HUES48 (cell line): ENCODE results near the gene AEBP1.

Experiments used
- H3K27ac ChIP-seq: one replicate; pipeline ENCODE4 v1.7.0; 2013; ENCODE audit warnings: low read depth, low read length, inconsistent platforms
- H3K27me3 ChIP-seq: 2 replicates; pipeline ENCODE4 v1.6.1; 2013; ENCODE audit warnings: mild to moderate bottlenecking, low read length; ENCODE audit not compliant: control insufficient read depth, insufficient read depth
- H3K36me3 ChIP-seq: 2 replicates; pipeline ENCODE4 v1.6.1; 2013; ENCODE audit warnings: low read length; ENCODE audit not compliant: control insufficient read depth, insufficient read depth
- H3K4me1 ChIP-seq: 2 replicates; pipeline ENCODE4 v1.6.1; 2013; ENCODE audit warnings: mild to moderate bottlenecking, low read length; ENCODE audit not compliant: control insufficient read depth, insufficient read depth
- H3K4me3 ChIP-seq: 2 replicates; pipeline ENCODE4 v1.5.1; 2013; ENCODE audit warnings: mild to moderate bottlenecking, low read depth, low read length
- H3K9ac ChIP-seq: 2 replicates; pipeline ENCODE4 v1.6.1; 2013; ENCODE audit warnings: mild to moderate bottlenecking, low read depth, low read length, moderate library complexity
- H3K9me3 ChIP-seq: 2 replicates; pipeline ENCODE4 v1.6.1; 2013; ENCODE audit warnings: low read length; ENCODE audit not compliant: control insufficient read depth, insufficient read depth

The AEBP1 gene

DNA sequence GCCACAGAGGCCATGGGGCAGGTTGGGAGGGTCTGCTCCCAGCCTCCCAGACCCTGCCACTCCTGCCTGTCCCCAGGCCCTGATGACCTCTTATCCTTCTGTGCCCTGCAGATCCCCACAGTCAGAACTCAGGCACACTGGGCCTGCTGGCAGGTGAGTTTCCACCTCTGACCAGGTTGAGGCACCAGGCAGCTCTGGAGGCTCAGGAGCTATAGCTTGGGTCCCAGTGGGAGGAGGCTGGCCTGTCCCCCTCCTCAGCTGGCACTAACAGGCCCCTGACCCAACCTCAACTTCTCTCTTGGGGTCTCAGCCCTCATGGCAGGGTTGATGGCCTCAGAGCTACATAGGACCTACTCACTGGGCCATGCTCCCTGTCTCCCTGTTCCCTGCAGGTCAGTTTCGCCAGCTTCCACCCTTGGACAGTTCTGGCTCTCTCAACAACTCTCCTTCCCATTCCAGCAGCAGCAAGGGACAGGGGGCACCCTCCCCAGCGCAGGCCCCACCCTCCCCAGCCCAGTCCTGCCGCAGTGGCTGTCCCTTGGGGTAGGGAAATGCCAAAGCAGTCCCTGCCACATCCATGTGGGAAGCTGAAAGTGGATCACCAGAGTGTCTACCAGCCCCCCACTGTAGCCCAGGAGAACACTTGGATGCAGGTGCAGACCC is 2.7 kb upstream of the AEBP1 start:
- no peak overlapping the region for H3K27ac ChIP-seq

DNA sequence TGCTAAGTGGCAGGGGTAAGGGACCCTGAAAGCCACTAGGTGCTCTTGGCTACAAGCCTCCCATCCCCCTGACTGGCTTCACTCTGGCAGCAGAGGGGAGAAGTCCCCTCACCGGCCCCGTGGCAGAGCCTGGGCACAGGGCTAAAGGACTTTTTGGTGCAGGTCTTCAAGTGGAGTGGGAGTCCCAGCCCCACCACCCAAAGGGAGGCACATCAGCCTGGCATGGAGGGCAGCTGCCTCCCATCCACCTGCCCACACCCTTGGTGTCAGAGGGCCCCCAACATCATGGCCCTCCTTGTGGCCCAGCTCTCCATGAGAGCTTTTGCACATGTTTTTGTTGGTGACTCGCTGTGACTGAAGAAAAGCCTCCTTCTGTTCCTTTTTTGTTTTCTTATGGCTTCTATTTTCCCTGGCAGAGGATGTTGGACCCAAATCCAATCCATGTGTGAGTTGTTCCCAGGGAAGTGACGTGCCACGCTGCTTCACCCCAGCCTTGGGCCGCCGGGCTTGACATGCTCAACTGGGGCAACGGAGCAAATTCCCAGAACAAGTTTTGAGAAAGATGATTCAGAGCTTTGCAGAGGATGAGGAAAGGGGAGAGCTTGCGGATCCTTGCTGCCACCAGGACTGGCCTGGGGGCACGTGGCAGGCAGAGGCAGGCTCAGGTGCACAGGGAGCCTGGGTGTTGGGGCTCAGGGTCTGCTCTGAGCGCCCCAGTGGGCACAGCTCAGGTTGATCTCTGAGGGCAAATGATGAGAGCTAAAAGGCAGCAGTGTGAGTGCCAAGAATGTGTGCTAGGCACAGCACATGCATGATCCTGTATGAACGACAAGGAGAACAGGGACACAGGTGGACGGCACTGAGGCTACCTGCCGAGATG is 1.9 kb upstream of the AEBP1 start:
- H3K27me3 ChIP-seq: peaks cover 13% of the 10 kb centered on the region
- peaks cover 8% of the 10 kb centered on the region; the same call in 1 of the 2 replicates for H3K4me1 ChIP-seq
- no peak overlapping the region for H3K4me3 ChIP-seq
- H3K9me3 ChIP-seq: no peaks in the 10 kb centered on the region
- no peaks in the 10 kb centered on the region for H3K36me3 ChIP-seq
- no peak overlapping the region for H3K27ac ChIP-seq
- no peak overlapping the region for H3K9ac ChIP-seq

More for the DNA sequence above, 2.7 kb upstream of the AEBP1 start:
- Histone ChIP-seq H3K4me1 (peaks cover 8% of the 10 kb centered on the region; the same call in 1 of the 2 replicates), H3K9me3 (no peaks in the 10 kb centered on the region), H3K4me3 (no peak overlapping the region), H3K9ac (no peak overlapping the region), H3K36me3 (no peaks in the 10 kb centered on the region), H3K27me3 (peaks cover 13% of the 10 kb centered on the region)

DNA sequence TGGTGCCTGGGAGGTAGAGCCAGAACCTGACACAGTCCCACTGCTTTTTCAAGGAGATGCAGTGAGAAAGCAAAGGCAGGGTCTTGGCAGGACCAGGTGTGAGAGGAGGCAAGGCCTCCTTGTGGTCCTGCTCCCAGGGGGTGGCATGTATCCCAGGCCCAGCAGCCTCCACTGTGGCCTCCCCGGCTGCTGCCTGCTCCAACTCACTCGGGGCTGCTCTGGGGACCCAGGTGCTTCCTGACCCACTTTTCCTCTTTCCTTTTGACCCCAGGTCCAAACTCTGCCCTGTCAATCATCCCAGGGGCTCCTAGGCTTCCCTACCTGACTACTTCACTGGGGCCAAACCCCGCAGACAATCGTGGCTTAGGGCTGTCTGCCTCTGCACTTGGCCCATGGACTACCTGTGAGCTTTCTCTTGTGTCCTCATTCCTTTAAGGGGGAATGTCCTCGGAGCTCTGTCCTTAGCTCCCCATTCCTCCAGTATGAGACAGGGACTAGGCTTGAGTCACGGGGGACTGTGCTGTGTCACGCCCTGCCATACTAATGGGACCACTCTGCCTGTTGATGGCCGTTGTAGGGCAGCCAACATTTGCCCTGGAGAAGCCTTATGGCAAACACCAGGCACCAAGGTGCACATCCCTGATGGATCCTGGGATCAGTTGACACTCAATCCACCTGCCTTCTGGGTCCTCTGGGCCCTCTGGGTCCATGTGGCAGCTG is 1.1 kb upstream of the AEBP1 start:
- peaks cover 8% of the 10 kb centered on the region; the same call in 1 of the 2 replicates for H3K4me1 ChIP-seq
- no peak overlapping the region for H3K9ac ChIP-seq
- no peaks in the 10 kb centered on the region for H3K9me3 ChIP-seq
- no peaks in the 10 kb centered on the region for H3K36me3 ChIP-seq
- peaks cover 13% of the 10 kb centered on the region for H3K27me3 ChIP-seq
- H3K27ac ChIP-seq: no peak overlapping the region
- peak overlapping the region; percentile 60; the same call in 1 of the 2 replicates for H3K4me3 ChIP-seq

DNA sequence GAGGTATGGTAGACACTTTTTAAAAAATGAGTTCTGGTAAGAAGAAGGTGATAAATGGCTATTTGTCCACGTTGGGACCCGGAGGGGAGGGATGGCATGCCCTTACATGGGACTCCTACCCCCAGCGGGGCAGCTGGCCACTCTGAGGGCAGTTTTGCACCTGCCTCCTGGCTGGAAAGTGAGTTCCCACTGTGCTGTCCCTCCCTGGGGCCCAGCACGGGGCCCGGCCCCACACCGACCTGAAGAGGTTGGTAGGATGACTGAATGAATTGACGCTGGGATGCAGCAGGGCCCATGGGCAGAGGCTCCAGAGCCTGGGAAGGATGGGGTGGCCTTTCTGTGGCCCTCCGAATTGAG is 601 bp upstream of the AEBP1 start:
- H3K36me3 ChIP-seq: no peaks in the 10 kb centered on the region
- H3K27me3 ChIP-seq: peaks cover 13% of the 10 kb centered on the region
- peaks cover 8% of the 10 kb centered on the region; the same call in 1 of the 2 replicates for H3K4me1 ChIP-seq
- no peaks in the 10 kb centered on the region for H3K9me3 ChIP-seq
- H3K9ac ChIP-seq: no peak overlapping the region
- no peak overlapping the region for H3K27ac ChIP-seq
- H3K4me3 ChIP-seq: peak overlapping the region; percentile 60

DNA sequence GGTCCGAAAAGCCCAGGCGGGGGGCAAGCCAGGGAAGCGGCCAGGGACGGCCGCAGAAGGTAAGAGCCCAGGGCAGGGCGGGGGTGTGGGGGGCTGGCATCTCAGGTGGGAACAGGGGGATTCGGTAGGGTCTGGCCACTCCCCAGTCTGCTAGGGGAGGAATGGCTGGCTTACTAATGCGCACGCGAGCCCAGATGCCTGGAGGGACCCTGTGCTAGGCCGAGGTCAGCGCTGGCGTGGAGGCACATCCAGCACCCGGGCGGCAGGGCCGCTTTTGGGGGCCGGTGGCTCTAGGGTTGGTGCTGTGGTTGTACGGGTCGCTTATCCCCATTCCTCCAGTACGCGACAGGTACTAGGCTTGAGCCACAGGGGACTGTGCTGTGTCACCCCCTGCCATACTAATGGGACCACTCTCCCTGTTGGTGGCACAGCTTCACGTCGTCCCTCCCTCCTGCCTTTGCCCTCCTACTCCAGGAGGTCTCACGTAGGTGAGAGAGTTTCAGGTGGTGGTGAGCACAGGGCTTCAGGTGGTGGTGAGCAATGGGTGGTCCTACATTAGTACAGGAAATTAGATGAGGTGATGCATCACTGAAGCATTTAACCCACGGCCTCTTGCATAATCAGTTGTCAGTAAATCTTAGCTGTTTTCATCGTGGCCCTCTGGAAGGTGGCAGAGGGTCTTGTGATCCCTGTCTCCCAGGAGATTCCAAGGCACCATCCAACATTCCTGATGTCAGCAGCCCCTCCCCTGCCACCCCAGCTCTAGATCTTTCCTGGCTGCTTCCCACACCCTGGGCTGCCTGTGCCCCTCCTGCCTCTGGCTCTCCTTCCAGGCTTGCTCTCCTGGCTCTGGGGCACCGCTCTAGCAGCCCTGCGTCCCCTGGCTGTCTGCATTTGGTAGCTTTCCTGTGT is 971 bp downstream of the AEBP1 start:
- H3K9ac ChIP-seq: no peak overlapping the region
- H3K36me3 ChIP-seq: peaks cover 7% of the 10 kb centered on the region
- peaks cover 8% of the 10 kb centered on the region; the same call in 1 of the 2 replicates for H3K4me1 ChIP-seq
- no peak overlapping the region for H3K27ac ChIP-seq
- H3K27me3 ChIP-seq: peaks cover 13% of the 10 kb centered on the region
- H3K4me3 ChIP-seq: peak overlapping the region; percentile 61
- no peaks in the 10 kb centered on the region for H3K9me3 ChIP-seq

DNA sequence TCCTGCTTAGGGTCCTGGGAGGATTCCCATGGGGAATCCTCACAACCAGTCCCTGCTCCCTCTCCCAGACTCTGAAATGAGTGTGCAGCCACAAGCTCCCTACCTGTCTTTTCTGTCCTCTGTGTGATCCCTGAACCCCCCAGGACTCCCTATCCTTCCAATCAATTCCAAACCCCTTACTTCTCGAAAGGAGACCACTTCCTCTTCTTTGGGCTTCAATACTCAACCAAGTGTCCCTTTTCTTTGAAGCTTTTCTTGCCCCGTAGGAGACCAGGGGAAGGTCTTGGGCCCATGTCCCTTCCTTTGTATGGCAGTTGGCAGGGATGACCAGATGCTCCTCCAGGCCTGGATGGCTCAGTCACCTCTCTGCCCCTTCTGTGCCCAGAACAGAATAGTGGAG is 1.7 kb downstream of the AEBP1 start:
- peaks cover 8% of the 10 kb centered on the region; the same call in 1 of the 2 replicates for H3K4me1 ChIP-seq
- 0 out of 2 replicates have a peak overlapping the region, but pooled peaks have one; percentile 61 for H3K4me3 ChIP-seq
- no peaks in the 10 kb centered on the region for H3K9me3 ChIP-seq
- peaks cover 13% of the 10 kb centered on the region for H3K27me3 ChIP-seq
- peaks cover 15% of the 10 kb centered on the region for H3K36me3 ChIP-seq
- no peak overlapping the region for H3K27ac ChIP-seq
- no peak overlapping the region for H3K9ac ChIP-seq

DNA sequence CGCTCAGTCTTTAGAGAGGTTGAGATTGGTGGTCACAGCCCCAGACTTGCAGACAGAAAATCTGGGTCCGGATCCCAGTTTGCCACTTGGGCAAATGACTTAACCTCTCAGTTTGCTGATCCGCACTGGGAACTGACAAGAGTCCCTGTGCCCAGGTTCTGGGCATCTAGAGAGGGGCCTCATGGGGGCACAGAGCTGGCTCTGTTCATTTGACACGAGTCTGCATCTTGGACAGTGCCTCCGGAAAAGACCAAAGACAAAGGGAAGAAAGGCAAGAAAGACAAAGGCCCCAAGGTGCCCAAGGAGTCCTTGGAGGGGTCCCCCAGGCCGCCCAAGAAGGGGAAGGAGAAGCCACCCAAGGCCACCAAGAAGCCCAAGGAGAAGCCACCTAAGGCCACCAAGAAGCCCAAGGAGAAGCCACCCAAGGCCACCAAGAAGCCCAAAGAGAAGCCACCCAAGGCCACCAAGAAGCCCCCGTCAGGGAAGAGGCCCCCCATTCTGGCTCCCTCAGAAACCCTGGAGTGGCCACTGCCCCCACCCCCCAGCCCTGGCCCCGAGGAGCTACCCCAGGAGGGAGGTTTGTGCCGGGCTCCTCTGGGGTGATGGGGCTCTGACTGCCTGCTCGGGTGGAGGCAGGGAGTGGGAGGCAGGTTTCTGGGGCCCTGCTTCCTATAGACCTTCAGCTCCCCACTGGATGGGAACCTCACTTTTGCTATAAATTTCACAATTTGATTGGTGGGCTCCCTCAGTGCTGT is 2.3 kb downstream of the AEBP1 start:
- H3K9ac ChIP-seq: no peak overlapping the region
- H3K27ac ChIP-seq: no peak overlapping the region
- H3K36me3 ChIP-seq: peaks cover 21% of the 10 kb centered on the region
- H3K27me3 ChIP-seq: peaks cover 13% of the 10 kb centered on the region
- H3K4me1 ChIP-seq: peaks cover 8% of the 10 kb centered on the region; the same call in 1 of the 2 replicates
- no peaks in the 10 kb centered on the region for H3K9me3 ChIP-seq
- no peak overlapping the region for H3K4me3 ChIP-seq

DNA sequence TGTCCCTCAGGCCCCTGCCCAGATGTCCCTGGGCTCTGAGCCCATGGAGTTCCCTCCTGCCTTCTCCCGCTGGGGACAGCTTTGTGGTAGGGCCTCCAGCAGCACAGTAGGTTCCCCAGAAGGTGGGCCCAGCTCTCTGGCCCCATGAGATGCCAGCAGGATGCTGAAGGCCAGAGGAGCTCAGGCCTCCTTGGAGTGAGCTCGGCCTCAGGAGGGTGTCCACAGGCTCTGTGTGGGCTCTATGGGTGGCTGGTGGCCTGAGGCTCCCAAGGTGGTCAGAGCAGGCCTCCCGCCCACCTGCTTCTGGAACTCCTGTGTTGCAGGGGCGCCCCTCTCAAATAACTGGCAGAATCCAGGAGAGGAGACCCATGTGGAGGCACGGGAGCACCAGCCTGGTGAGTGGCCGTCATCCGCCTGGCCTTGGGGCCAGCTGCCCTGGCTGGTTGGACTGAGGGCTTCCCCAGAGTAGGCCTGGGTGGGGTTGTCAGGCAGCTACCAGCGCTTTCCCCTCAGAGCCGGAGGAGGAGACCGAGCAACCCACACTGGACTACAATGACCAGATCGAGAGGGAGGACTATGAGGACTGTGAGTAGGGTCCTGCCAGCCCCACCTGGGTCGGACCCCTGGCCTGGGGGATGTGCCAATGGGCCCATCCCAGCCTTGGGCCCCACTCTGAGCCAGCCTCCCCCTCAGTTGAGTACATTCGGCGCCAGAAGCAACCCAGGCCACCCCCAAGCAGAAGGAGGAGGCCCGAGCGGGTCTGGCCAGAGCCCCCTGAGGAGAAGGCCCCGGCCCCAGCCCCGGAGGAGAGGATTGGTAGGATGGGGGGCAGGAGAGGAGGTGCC is 3.2 kb downstream of the AEBP1 start:
- no peak overlapping the region for H3K9ac ChIP-seq
- H3K27me3 ChIP-seq: peaks cover 13% of the 10 kb centered on the region
- H3K27ac ChIP-seq: no peak overlapping the region
- peaks cover 8% of the 10 kb centered on the region; the same call in 1 of the 2 replicates for H3K4me1 ChIP-seq
- H3K36me3 ChIP-seq: peaks cover 26% of the 10 kb centered on the region
- H3K4me3 ChIP-seq: no peak overlapping the region
- H3K9me3 ChIP-seq: no peaks in the 10 kb centered on the region
